Stimulated activated CD8-positive, alpha-beta memory T cell treated with anti-CD3 and anti-CD28 coated beads, Interleukin-2, amount 100 ng/mL, for 1 hour (primary cell): ENCODE data around the gene TEX48.

Source experiments
- DNase-seq, 2 donors: peaks; one replicate each; pipeline ENCODE4 v3.0.0-alpha.2; 2020; ENCODE audit warnings: low read depth in 2 of 2

Gene TEX48

GRCh38 chr9:114693248-114693855, 11.4 kb upstream of the TEX48 start:
- no peak for DNase-seq

- DNase-seq: no peak
These were observed 9.9 kb upstream of the TEX48 start for GRCh38 chr9:114691956-114692295.

GRCh38 chr9:114691046-114691955, 9.3 kb upstream of the TEX48 start:
- peak; percentile 13 to 43 for DNase-seq

- DNase-seq: no peak
These were observed 8.3 kb upstream of the TEX48 start for GRCh38 chr9:114690308-114690707.

- DNase-seq: no peak
These were observed 7.8 kb upstream of the TEX48 start for GRCh38 chr9:114689813-114690212.

- no peak for DNase-seq
These were observed 7.1 kb upstream of the TEX48 start for GRCh38 chr9:114688909-114689610.

- no peak for DNase-seq
These were observed 6.4 kb upstream of the TEX48 start for GRCh38 chr9:114688379-114688778.

- no peak for DNase-seq
These were observed 5.0 kb upstream of the TEX48 start for GRCh38 chr9:114687034-114687433.

- DNase-seq: no peak
These were observed 4.0 kb upstream of the TEX48 start for GRCh38 chr9:114685951-114686350.

- DNase-seq: no peak
These were observed 2.0 kb upstream of the TEX48 start for GRCh38 chr9:114684036-114684435.

- no peak for DNase-seq
These were observed 854 bp upstream of the TEX48 start for GRCh38 chr9:114682846-114683245.

GRCh38 chr9:114680259-114681001, 1.6 kb downstream of the TEX48 start:
- no peak for DNase-seq

GRCh38 chr9:114678795-114679194, 3.2 kb downstream of the TEX48 start:
- no peak for DNase-seq

- DNase-seq: no peak
These were observed 3.9 kb downstream of the TEX48 start for GRCh38 chr9:114678130-114678529.

- DNase-seq: no peak
These were observed 4.6 kb downstream of the TEX48 start for GRCh38 chr9:114677418-114677817.

- DNase-seq: no peak
These were observed 5.1 kb downstream of the TEX48 start for GRCh38 chr9:114676901-114677300.

GRCh38 chr9:114674798-114675540, 7.0 kb downstream of the TEX48 start:
- DNase-seq: no peak

GRCh38 chr9:114674076-114674797, 7.8 kb downstream of the TEX48 start:
- no peak for DNase-seq

- DNase-seq: no peak
These were observed 10.4 kb downstream of the TEX48 start for GRCh38 chr9:114671605-114672004.

GRCh38 chr9:114669961-114670360, 12.0 kb downstream of the TEX48 start:
- DNase-seq: no peak

GRCh38 chr9:114668146-114668545, 13.8 kb downstream of the TEX48 start:
- DNase-seq: no peak
